GM19023 (cell line): ENCODE data around the gene ITSN2.

Experiments
- ATAC-seq: cut with Tn5 transposase; IDR thresholded peaks from one replicate; pipeline ENCODE4 v1.9.1; 2021; ENCODE audit warnings: mild to moderate bottlenecking, moderate library complexity; ENCODE audit not compliant: unreplicated experiment

ITSN2 gene

GRCh38 chr2:24272907-24273306 is 87.4 kb downstream of the ITSN2 start:
- no peak for ATAC-seq

DNA sequence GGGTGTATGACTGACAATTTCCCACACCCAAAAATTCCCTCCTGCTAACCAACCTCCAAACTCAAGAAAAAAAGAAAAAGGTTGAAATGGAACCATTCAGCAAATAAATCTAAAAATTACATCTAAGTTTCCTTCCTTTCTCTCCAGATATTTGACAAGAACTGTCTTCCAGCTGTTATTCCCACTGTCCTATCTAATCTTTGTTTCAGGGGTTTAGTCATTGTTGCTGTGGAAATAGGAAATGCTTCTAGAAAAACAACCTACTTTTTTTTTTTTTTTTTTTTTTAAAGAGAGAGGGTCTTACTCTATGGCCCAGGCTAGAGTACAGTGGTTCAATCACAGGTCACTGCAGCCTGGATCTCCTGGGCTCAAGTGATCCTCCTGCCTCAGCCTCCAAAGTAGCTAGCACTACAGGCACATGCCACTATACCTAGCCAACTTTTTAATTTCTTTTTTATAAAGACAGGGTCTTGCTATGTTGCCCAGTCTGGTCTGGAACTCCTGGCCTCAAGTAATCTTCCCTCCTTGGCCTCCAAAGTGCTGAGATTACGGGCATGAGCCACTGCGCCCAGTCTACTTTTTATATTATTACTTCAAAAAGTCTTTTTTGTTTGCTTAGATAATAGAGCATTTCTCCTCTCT is 88.1 kb downstream of the ITSN2 start:
- no peak for ATAC-seq

- ATAC-seq, result no peak
These were observed 91.1 kb downstream of the ITSN2 start for GRCh38 chr2:24269265-24269664.

DNA sequence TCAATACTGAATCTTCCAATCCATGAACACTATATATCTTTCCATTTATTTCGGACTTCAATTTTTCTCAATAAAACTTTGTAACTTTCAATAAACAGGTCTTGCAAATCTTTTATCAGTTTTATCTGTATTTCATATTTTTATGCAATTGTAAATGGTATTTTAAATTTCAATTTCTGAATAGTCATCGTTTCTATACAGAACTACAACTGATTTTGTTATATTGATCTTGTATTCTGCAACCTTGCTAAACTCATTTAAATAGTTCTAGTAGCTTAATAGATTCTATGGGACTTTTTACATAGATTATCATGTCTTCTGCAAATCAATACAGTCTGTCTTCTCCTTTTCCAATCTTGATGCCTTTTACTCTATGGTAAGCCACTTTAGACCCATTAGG is 95.1 kb downstream of the ITSN2 start:
- ATAC-seq, result no peak

GRCh38 chr2:24262421-24262970 is 97.8 kb downstream of the ITSN2 start:
- no peak for ATAC-seq

GRCh38 chr2:24261441-24261840 is 98.9 kb downstream of the ITSN2 start:
- ATAC-seq, result no peak

DNA sequence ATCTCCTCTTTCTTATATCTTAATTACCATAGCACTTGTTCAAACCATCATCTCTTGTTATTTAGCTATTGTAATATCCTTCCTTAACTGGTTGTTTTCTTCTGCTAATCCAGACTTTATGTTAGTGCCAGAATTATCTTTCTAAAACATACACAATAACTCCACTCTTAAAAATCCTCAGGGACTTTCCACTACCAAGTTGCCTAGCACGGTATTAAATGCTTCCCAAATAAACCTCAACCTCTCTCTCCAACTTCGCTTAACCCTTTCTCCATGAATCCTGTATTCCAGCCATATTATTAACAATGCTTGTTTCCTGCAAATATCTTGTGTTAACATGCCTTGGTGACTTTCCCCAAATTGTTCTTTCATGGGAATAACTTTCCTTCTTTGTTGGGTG is 101.0 kb downstream of the ITSN2 start:
- ATAC-seq, result no peak

GRCh38 chr2:24258718-24259117 is 101.6 kb downstream of the ITSN2 start:
- ATAC-seq, result no peak

DNA sequence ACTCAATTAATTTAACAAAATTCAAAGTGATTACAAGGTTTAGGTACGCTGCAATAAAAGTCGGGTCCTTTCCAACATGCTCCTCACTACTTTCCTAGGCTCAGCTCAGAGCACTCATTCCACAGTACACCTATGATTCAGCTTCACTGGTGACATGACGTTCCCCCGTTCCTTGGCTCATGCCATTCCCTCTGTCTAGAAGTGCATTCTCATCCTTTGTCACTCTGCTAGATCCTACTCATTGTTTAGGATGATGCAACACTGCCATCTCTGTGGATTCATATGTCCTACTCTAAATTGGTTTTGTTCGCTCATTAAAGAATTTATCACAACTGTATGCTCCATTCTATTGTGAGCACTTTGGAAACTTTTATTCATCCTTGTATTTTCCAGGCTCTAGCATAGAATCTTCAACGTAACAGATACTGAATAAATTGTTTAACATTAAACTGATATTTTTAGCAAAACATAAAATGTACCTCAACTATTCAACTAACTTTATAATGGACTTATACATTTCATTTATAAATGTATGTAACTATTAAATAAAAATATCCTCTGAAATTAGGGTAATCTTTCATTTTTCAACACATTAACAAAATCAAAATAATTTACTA is 106.9 kb downstream of the ITSN2 start:
- no peak for ATAC-seq

DNA sequence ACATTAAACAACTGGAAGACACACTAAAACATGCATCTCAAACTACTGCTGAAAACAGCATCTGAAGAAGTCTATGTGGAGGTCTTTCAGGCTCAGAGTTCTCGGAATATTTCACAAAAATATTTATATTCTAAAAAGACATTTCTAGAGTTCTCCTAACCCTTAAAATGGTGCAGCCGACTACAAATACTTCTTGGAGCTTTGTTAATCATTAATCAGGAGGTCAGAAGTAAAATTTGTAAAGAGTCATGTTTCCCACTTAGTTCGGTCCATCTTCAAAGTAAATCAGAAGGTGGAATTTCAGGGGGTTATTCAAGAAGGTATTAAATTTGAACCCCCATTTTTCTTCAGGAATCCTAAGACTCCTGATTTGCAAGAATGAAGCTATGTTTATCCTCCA is 112.7 kb downstream of the ITSN2 start:
- ATAC-seq, result no peak

- ATAC-seq, result no peak
These were observed 113.2 kb downstream of the ITSN2 start for GRCh38 chr2:24247164-24247563.

GRCh38 chr2:24245986-24246776 is 114.2 kb downstream of the ITSN2 start:
- ATAC-seq, result no peak

DNA sequence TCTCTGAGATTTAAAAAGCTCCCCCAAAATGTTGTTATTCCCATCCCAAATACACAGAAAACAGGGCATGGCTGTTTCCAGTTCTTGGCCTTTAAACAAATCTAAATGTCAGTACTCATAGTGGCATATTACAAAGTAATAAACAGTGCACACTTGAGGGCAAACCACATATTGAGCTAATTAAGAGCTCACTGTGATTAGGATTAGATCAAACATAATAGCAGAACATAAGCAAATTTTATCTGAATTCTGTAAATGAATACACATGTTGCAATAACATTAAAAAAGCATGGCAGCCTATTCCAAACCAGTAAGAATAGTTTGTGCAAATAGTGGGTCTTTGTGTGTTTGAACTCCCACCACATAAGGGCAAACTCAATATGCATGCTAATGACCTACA is 118.8 kb downstream of the ITSN2 start:
- ATAC-seq, result no peak

DNA sequence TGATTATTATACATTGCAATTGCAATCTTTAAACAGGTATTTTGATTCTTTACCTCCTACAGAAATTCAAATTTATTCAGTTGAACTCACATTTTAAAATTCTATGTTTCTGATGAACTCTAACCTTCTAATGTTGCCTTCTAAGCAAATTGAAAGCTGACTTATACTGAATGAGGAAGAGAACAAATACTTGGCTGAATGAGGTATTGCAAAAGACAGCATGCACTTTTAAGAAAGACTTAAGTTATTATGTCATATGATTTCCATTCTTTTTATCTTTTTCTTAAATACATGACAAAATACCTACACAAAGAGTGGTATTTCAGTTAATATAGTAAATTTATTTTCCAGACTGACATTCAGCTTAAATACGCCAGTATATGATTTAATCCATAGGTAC is 120.8 kb downstream of the ITSN2 start:
- no peak for ATAC-seq

GRCh38 chr2:24238158-24238557 is 122.2 kb downstream of the ITSN2 start:
- no peak for ATAC-seq

DNA sequence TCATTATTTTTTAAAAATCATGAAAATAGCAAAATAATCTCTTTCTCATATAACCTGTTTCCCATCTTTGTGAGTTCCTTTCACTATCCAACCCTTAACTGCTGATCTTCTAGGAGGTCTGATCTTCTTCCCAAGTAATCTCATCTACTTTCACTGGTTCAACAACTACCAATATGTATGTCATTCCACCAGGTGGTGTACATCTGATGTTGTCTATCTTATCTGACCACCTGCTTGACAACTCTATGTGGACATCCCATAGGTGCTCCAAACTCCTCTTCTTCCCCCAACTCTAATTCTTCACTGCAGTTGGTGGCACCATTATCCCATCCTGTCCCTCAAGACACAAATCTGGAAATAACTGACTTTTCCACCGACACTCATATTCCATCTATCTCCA is 123.0 kb downstream of the ITSN2 start:
- ATAC-seq, result no peak

DNA sequence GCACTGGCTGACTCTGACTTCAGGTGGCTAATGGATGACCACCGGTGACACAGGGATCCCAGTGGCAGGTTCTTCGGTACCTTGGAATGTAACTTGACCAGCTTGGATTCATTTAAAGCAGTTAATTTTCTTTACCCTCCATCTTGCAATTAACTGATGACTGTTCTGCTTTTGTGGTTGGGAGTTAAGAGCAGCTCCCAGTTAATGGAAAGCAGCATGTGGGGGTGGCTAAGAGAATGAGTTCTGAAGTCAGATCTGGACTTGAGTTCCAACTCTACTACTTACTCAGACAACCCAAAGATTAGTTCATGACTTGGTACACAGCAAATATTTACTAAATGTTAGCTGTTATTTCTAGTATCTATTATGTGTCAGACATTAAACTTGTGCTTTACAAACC is 127.0 kb downstream of the ITSN2 start:
- ATAC-seq, result no peak

DNA sequence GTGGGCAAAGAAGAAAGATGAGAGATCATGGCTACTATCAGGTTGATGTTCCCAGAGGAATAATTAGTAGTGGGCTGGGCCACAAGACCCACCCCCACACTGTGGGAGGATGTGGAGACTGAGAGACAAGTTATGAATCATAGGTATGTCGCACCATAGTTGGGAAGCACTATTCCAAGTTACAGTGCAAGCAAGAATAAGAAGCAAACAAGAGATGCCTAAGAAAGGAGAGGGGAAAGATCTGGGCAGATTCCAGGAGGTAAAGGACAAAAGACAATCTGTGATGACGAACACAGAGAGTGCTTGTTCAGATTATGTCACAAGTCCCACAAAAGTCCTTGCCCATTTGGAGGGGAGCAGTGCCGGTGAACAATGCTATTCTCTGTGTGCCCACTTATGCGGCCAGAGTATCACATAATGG is 128.9 kb downstream of the ITSN2 start:
- no peak for ATAC-seq

DNA sequence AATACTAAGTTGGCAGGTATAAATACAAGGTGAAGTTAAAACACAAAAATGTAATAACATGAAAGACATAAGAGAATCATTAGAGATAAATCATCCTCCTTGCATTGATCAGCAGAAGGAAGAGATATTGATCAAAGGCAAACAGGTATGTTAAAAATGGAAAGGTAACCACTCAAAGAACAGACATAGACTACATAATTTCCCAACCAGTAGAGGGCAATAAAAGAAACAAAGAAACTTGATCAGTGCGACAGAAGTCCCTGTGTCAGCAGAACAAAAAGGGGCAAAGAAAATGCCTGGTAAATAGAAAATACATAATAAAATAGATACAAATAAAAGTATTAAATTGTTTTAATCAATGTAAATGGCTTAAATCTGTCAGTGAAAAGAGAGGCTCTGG is 131.9 kb downstream of the ITSN2 start:
- ATAC-seq, result no peak

DNA sequence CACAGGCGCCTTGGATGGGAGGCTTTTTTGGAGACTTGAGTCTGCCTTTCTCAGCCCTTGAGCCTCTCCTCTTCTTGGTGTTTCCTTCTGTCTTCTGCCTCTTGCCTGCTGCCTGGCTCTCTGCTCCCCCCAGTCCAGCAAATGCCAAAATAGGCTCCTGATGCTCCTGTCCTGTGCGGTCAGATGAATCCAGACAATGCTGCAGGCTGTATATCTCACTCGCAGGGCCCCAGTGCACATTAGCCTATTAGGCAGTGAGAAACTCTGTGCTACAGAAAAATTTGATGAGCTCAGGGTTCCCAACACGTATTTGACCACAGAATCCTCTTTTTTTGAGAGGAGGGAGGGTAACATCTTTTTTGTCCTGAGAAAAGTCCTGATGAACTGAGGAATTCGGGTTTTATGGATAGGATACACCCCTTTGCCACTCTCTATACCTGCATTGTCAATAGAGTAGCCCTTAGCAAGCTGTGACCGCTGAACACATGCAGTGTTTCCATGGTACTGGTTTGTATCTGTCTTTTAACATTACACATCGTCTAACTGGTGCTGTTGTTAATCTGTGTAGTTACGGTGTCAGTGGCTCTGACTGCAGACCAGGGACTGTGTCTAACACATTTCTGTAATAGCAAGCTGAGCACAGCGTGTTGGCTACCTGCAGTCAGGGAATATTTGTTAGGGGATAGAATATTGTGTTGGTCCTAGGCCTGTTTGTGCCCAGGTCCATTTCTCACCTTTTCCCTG is 134.7 kb downstream of the ITSN2 start:
- no peak for ATAC-seq

- no peak for ATAC-seq
These were observed 137.4 kb downstream of the ITSN2 start for GRCh38 chr2:24222946-24223345.
